SK-N-SH (cell line): ENCODE data around the gene RAPGEF2. TPM values are rescaled to one million over a fixed set of nuclear protein-coding genes. Genes with fewer than 3 reads are reported as not detected.

Experiments
- CTCF ChIA-PET: fragments of 300-600, 350-600 bp; formaldehyde crosslinking; extraction: SDS; loops from one replicate; lab custom pipeline; 2021; lab: Yijun Ruan, JAX
- POLR2A ChIA-PET: fragments of 350-600 bp; sonication (Branson Sonifier 250); formaldehyde crosslinking; extraction: SDS; loops from one replicate; lab custom pipeline; 2020; ENCODE audit warnings: antibody characterized with exemption, inconsistent platforms; lab: Yijun Ruan, JAX
- DNase-seq: peaks from one replicate; pipeline ENCODE4 v3.0.0; 2012
- H2AFZ ChIP-seq: fragments of 200-600 bp; sonication (generic); 2 replicates; pipeline ENCODE4 v1.8.1; 2016; ENCODE audit warnings: antibody characterized with exemption, mild to moderate bottlenecking, low read depth
- H3F3A ChIP-seq: fragments of 200-600 bp; sonication (generic); replicated peaks from 2 replicates; pipeline ENCODE3; 2016; ENCODE audit warnings: antibody characterized with exemption, mild to moderate bottlenecking; ENCODE audit not compliant: insufficient read depth
- H3K27ac ChIP-seq, 2 experiments: fragments of 200-500 bp in 1 of 2; fragments of 200-600 bp in 1 of 2; sonication (Bioruptor generic) in 1 of 2; sonication (generic), shearing (Covaris generic) in 1 of 2; 2 replicates each; pipeline versions ENCODE4 v1.5.1 to v1.6.1; 2014 to 2016; ENCODE audit warnings: low read depth in 2 of 2, inconsistent platforms in 1 of 2, low read length in 1 of 2, mild to moderate bottlenecking in 1 of 2, mixed read lengths in 1 of 2
- H3K27me3 ChIP-seq: fragments of 200-600 bp; sonication (generic), shearing (Covaris generic); 2 replicates; pipeline ENCODE4 v1.6.1; 2016; ENCODE audit warnings: mixed run types; ENCODE audit not compliant: insufficient read depth
- H3K36me3 ChIP-seq, 2 experiments: fragments of 200-500 bp in 1 of 2; fragments of 200-600 bp in 1 of 2; sonication (Bioruptor generic) in 1 of 2; sonication (generic) in 1 of 2; replicated peaks in 1 of 2; 2 replicates each; pipeline versions ENCODE3 to v1.5.1; 2014 to 2016; ENCODE audit warnings: low read length in 1 of 2, mild to moderate bottlenecking in 1 of 2; ENCODE audit not compliant: insufficient read depth in 2 of 2, control insufficient read depth in 1 of 2
- H3K4me1 ChIP-seq, 2 experiments: fragments of 200-500 bp in 1 of 2; fragments of 200-600 bp in 1 of 2; sonication (Bioruptor generic) in 1 of 2; sonication (generic), shearing (Covaris generic) in 1 of 2; 2 replicates each; pipeline versions ENCODE4 v1.5.1 to v1.6.1; 2014 to 2016; ENCODE audit warnings: low read depth in 1 of 2, low read length in 1 of 2, mixed run types in 1 of 2; ENCODE audit not compliant: insufficient read depth in 2 of 2, control insufficient read depth in 1 of 2
- H3K4me2 ChIP-seq: fragments of 200-600 bp; sonication (generic), shearing (Covaris generic); 2 replicates; pipeline ENCODE4 v1.6.1; 2017; ENCODE audit warnings: mixed run types
- H3K4me3 ChIP-seq, 2 experiments: fragments of 200-500 bp in 1 of 2; fragments of 200-600 bp in 1 of 2; sonication (Bioruptor generic) in 1 of 2; sonication (generic), shearing (Covaris generic) in 1 of 2; 2 replicates each; pipeline versions ENCODE4 v1.5.1 to v1.8.1; 2014 to 2016; ENCODE audit warnings: low read depth in 2 of 2, inconsistent platforms in 1 of 2, low read length in 1 of 2, mild to moderate bottlenecking in 1 of 2, mixed read lengths in 1 of 2, moderate library complexity in 1 of 2
- H3K79me2 ChIP-seq: fragments of 200-600 bp; sonication (generic); 2 replicates; pipeline ENCODE4 v1.8.1; 2017; ENCODE audit warnings: mild to moderate bottlenecking; ENCODE audit not compliant: insufficient read depth
- H3K9ac ChIP-seq: fragments of 200-600 bp; sonication (generic); 2 replicates; pipeline ENCODE4 v1.6.1; 2017; ENCODE audit warnings: mixed run types
- H3K9me2 ChIP-seq: fragments of 200-600 bp; sonication (generic); 2 replicates; pipeline ENCODE4 v1.6.1; 2017; ENCODE audit warnings: mixed run types
- H3K9me3 ChIP-seq: fragments of 200-600 bp; sonication (generic); 2 replicates; pipeline ENCODE4 v1.6.1; 2017; ENCODE audit warnings: mixed run types, mild to moderate bottlenecking, moderate library complexity
- H4K20me1 ChIP-seq: fragments of 200-600 bp; sonication (generic); 2 replicates; pipeline ENCODE4 v1.6.1; 2017; ENCODE audit warnings: mild to moderate bottlenecking, mixed run types; ENCODE audit not compliant: insufficient read depth
- EP300 ChIP-seq, 2 experiments: IDR thresholded peaks; 2 replicates each; pipeline versions ENCODE4 v1.4.0 to v1.6.1; 2012; ENCODE audit warnings: borderline replicate concordance in 1 of 2, low read depth in 1 of 2, low read length in 1 of 2
- EZH2phosphoT487 ChIP-seq: fragments of 200-600 bp; sonication (generic); IDR thresholded peaks from 2 replicates; pipeline ENCODE4 v1.6.1; 2017; ENCODE audit warnings: low read depth, mixed run types, mild to moderate bottlenecking, antibody characterized with exemption, moderate library complexity, borderline replicate concordance
- FOSL2 ChIP-seq: IDR thresholded peaks from 2 replicates; pipeline ENCODE4 v1.4.0; 2012; ENCODE audit warnings: low read depth, mild to moderate bottlenecking, moderate library complexity, borderline replicate concordance
- FOXJ3 ChIP-seq: sonication (generic); formaldehyde crosslinking; IDR thresholded peaks from 2 replicates; pipeline ENCODE4 v1.5.1; 2020; ENCODE audit warnings: mild to moderate bottlenecking, missing genetic modification reagents
- FOXM1 ChIP-seq: IDR thresholded peaks from 2 replicates; pipeline ENCODE4 v1.4.0; 2012; ENCODE audit warnings: low read depth, mild to moderate bottlenecking
- GABPA ChIP-seq: IDR thresholded peaks from 2 replicates; pipeline ENCODE4 v1.4.0; 2012; ENCODE audit warnings: low read depth, mild to moderate bottlenecking
- JUND ChIP-seq: IDR thresholded peaks from 2 replicates; pipeline ENCODE4 v1.4.0; 2012
- MEF2A ChIP-seq: IDR thresholded peaks from 2 replicates; pipeline ENCODE4 v1.4.0; 2012; ENCODE audit warnings: low read depth, borderline replicate concordance
- MXI1 ChIP-seq: IDR thresholded peaks from 2 replicates; pipeline ENCODE4 v1.6.1; 2012; ENCODE audit warnings: mild to moderate bottlenecking, low read depth, low read length, improper control_type of control experiment
- NFIC ChIP-seq: IDR thresholded peaks from 2 replicates; pipeline ENCODE4 v1.4.0; 2012; ENCODE audit warnings: borderline replicate concordance
- POLR2AphosphoS5 ChIP-seq: IDR thresholded peaks from 2 replicates; pipeline ENCODE4 v1.6.1; 2012; ENCODE audit warnings: low read depth, low read length
- RAD21 ChIP-seq: IDR thresholded peaks from 2 replicates; pipeline ENCODE4 v1.6.1; 2012; ENCODE audit warnings: mild to moderate bottlenecking, low read length
- RCOR1 ChIP-seq: fragments of 150-350 bp; IDR thresholded peaks from 2 replicates; pipeline ENCODE4 v1.6.1; 2017; ENCODE audit warnings: antibody characterized with exemption, low read length
- RFX5 ChIP-seq: IDR thresholded peaks from 2 replicates; pipeline ENCODE4 v1.6.1; 2012; ENCODE audit warnings: mild to moderate bottlenecking, improper control_type of control experiment, low read length
- RXRA ChIP-seq: IDR thresholded peaks from 2 replicates; pipeline ENCODE4 v1.4.0; 2012; ENCODE audit warnings: low read depth, mild to moderate bottlenecking, borderline replicate concordance
- SIN3A ChIP-seq: IDR thresholded peaks from 2 replicates; pipeline ENCODE4 v1.6.1; 2012; ENCODE audit warnings: low read depth, mild to moderate bottlenecking, low read length, moderate library complexity, borderline replicate concordance
- SMC3 ChIP-seq: IDR thresholded peaks from 2 replicates; pipeline ENCODE4 v1.6.1; 2012; ENCODE audit warnings: low read depth, low read length, improper control_type of control experiment
- TCF12 ChIP-seq: IDR thresholded peaks from 2 replicates; pipeline ENCODE4 v1.4.0; 2012
- TEAD4 ChIP-seq: IDR thresholded peaks from 2 replicates; pipeline ENCODE4 v1.4.0; 2012; ENCODE audit warnings: mild to moderate bottlenecking, borderline replicate concordance; ENCODE audit not compliant: insufficient read depth
- YY1 ChIP-seq: IDR thresholded peaks from 2 replicates; pipeline ENCODE4 v1.4.0; 2012; ENCODE audit warnings: low read depth, mild to moderate bottlenecking
- WGBS: methylation state at CpG from one replicate; pipeline ENCODE4 v1.1.6; 2017; ENCODE audit warnings: low lambda C conversion rate; 5-methylcytosine and 5-hydroxymethylcytosine counted together
- polyA plus RNA-seq, 3 experiments: library from polyadenylated mRNA; depleted of rRNA; stranded (reverse); fragments of >200 nt; gene quantifications; 2 replicates each; pipeline ENCODE4 v1.2.3, GENCODE V29; 2012
- TF ChIP-seq, protein P1 (sequence below): IDR thresholded peaks from 2 replicates; pipeline ENCODE4; 2012
- TF ChIP-seq, protein P2 (sequence below): fragments of 150-350 bp; IDR thresholded peaks from 2 replicates; pipeline ENCODE4 v1.6.1; 2017; ENCODE audit warnings: antibody characterized with exemption, low read length, low read depth, borderline replicate concordance
- TF ChIP-seq, protein P3 (sequence below): IDR thresholded peaks from 2 replicates; pipeline ENCODE4 v1.4.0; 2012; ENCODE audit warnings: low read depth, borderline replicate concordance
- TF ChIP-seq, protein P4 (sequence below): IDR thresholded peaks from 2 replicates; pipeline ENCODE4 v1.6.1; 2012; ENCODE audit warnings: mild to moderate bottlenecking, low read depth, low read length, moderate library complexity

The RAPGEF2 gene
- polyA plus RNA-seq, 1 of the 3 experiments (the other 2 are of a cell fraction): 19.2 TPM

DNA sequence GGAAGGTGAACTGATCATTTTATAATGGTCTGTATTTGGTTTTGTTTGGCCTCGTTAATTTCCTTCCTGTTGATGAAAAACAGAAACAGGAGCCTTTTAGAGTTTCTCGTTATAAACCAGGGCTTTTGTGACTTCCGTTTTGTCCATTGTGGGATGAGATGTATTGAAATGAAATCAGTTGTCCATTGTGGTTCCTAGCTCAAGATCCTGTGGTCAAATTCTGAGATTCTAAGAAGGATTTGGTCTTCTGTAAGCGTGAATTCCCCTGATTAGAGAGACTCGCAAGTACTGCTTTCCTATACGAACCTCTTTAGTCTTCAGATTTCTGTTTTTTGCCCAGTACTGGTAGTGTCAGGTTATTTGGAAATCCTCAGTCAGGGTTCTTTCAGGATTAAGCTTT lies 101.7 kb downstream of the RAPGEF2 start:
- Histone ChIP-seq H3K9ac (no peak overlapping the region), H3K79me2 (peaks cover 46% of the 10 kb centered on the region), H3K27me3 (no peaks in the 10 kb centered on the region), H3K4me3 (no peak overlapping the region), H3K9me3 (no peaks in the 10 kb centered on the region), H2AFZ (no peak overlapping the region), H3K36me3 (no peaks in the 10 kb centered on the region), H3K4me1 (peaks cover 0 to 3% of the 10 kb centered on the region in 2 experiments; a peak in 1 of 4 replicates), H3F3A (no peaks in the 10 kb centered on the region), H4K20me1 (no peaks in the 10 kb centered on the region), H3K9me2 (no peaks in the 10 kb centered on the region), H3K27ac (no peak overlapping the region), H3K4me2 (no peak overlapping the region)
- ChIA-PET CTCF (interaction anchor here (1.0 to 4.3 kb wide), 2 partner anchors 13 to 347 kb away, joined by 3 to 32 read pairs; no protein-coding TSS in a partner anchor), POLR2A (no interaction called here)
- TF ChIP-seq RCOR1 (no peak), RFX5 (no peak), FOXJ3 (no peak), MEF2A (no peak), POLR2AphosphoS5 (no peak), FOSL2 (no peak), SMC3 (no peak), TEAD4 (no peak), NFIC (no peak), YY1 (no peak), JUND (no peak), SIN3A (no peak), RAD21 (no peak), TCF12 (no peak), FOXM1 (no peak), EZH2phosphoT487 (no peak), GABPA (no peak)
- TF ChIP-seq, protein P1, sequence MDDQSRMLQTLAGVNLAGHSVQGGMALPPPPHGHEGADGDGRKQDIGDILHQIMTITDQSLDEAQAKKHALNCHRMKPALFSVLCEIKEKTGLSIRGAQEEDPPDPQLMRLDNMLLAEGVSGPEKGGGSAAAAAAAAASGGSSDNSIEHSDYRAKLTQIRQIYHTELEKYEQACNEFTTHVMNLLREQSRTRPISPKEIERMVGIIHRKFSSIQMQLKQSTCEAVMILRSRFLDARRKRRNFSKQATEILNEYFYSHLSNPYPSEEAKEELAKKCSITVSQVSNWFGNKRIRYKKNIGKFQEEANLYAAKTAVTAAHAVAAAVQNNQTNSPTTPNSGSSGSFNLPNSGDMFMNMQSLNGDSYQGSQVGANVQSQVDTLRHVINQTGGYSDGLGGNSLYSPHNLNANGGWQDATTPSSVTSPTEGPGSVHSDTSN: no peak
- TF ChIP-seq, protein P2, sequence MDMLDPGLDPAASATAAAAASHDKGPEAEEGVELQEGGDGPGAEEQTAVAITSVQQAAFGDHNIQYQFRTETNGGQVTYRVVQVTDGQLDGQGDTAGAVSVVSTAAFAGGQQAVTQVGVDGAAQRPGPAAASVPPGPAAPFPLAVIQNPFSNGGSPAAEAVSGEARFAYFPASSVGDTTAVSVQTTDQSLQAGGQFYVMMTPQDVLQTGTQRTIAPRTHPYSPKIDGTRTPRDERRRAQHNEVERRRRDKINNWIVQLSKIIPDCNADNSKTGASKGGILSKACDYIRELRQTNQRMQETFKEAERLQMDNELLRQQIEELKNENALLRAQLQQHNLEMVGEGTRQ: no peak
- WGBS: 91% methylated on average over 6 of the region's 6 CpGs
- DNase-seq: no peak

DNA sequence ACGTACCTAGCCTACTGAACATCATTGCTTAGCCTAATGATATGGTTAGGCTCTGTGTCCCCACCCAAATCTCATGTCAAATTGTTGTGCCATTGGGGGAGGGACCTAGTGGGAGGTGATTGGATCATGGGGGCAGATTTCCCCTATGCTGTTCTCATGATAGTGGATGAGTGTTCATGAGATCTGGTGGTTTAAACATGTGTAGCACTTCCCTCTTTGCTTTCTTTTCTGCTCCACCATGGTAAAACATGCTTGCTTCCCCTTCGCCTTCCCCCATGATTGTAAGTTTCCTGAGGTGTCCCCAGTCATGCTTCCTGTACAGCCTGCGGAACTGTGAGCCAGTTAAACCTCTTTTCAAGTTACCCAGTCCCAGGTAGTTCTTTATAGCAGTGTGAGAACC lies 102.6 kb downstream of the RAPGEF2 start:
- Histone ChIP-seq H3F3A (no peaks in the 10 kb centered on the region), H3K27ac (no peak overlapping the region), H3K36me3 (peaks cover 0 to 1% of the 10 kb centered on the region in 2 experiments), H3K4me2 (no peak overlapping the region), H4K20me1 (no peaks in the 10 kb centered on the region; the same call in 1 of the 2 replicates), H3K9ac (no peak overlapping the region), H3K9me2 (no peaks in the 10 kb centered on the region), H3K79me2 (peaks cover 40% of the 10 kb centered on the region), H3K27me3 (no peaks in the 10 kb centered on the region), H3K4me1 (peaks cover 0 to 3% of the 10 kb centered on the region in 2 experiments; a peak in 1 of 4 replicates), H2AFZ (no peak overlapping the region), H3K9me3 (no peaks in the 10 kb centered on the region), H3K4me3 (no peak overlapping the region)
- POLR2A ChIA-PET: no interaction called here
- DNase-seq: no peak
- CTCF ChIA-PET: no interaction called here
- 93% methylated on average over 3 of the region's 3 CpGs for WGBS
- TF ChIP-seq, protein P3, sequence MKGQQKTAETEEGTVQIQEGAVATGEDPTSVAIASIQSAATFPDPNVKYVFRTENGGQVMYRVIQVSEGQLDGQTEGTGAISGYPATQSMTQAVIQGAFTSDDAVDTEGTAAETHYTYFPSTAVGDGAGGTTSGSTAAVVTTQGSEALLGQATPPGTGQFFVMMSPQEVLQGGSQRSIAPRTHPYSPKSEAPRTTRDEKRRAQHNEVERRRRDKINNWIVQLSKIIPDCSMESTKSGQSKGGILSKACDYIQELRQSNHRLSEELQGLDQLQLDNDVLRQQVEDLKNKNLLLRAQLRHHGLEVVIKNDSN: no peak
- no peak for TF ChIP-seq TEAD4
- TF ChIP-seq POLR2AphosphoS5: no peak
- TF ChIP-seq, protein P4, sequence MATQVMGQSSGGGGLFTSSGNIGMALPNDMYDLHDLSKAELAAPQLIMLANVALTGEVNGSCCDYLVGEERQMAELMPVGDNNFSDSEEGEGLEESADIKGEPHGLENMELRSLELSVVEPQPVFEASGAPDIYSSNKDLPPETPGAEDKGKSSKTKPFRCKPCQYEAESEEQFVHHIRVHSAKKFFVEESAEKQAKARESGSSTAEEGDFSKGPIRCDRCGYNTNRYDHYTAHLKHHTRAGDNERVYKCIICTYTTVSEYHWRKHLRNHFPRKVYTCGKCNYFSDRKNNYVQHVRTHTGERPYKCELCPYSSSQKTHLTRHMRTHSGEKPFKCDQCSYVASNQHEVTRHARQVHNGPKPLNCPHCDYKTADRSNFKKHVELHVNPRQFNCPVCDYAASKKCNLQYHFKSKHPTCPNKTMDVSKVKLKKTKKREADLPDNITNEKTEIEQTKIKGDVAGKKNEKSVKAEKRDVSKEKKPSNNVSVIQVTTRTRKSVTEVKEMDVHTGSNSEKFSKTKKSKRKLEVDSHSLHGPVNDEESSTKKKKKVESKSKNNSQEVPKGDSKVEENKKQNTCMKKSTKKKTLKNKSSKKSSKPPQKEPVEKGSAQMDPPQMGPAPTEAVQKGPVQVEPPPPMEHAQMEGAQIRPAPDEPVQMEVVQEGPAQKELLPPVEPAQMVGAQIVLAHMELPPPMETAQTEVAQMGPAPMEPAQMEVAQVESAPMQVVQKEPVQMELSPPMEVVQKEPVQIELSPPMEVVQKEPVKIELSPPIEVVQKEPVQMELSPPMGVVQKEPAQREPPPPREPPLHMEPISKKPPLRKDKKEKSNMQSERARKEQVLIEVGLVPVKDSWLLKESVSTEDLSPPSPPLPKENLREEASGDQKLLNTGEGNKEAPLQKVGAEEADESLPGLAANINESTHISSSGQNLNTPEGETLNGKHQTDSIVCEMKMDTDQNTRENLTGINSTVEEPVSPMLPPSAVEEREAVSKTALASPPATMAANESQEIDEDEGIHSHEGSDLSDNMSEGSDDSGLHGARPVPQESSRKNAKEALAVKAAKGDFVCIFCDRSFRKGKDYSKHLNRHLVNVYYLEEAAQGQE: no peak
- TF ChIP-seq EP300 (IDR thresholded peaks at IDR 0.05; ENCODE audit: borderline replicate concordance in 1 of 2, low read depth in 1 of 2, low read length in 1 of 2): no peak
- no peak for TF ChIP-seq RAD21
- TF ChIP-seq RXRA: no peak
- no peak for TF ChIP-seq MXI1
